HFFc6 (cell line): Measurements from ENCODE around the gene MEG3. TPM values are rescaled to one million over a fixed set of nuclear protein-coding genes. Genes with fewer than 3 reads are reported as not detected.

Experiments
- DNase-seq: peaks from one replicate; pipeline ENCODE4 v3.0.0-alpha.2; 2018
- H3K27ac Mint-ChIP-seq: 2 replicates; pipeline ENCODE4 v1.8.0; 2020; ENCODE audit warnings: mild to moderate bottlenecking, mixed read lengths
- H3K27me3 Mint-ChIP-seq: 2 replicates; pipeline ENCODE4 v1.8.0; 2021; ENCODE audit warnings: mild to moderate bottlenecking, moderate library complexity, mixed read lengths; ENCODE audit not compliant: insufficient read depth
- H3K36me3 Mint-ChIP-seq: 2 replicates; pipeline ENCODE4 v1.8.0; 2021; ENCODE audit warnings: low read depth, mixed read lengths
- H3K4me1 Mint-ChIP-seq: 2 replicates; pipeline ENCODE4 v1.8.0; 2020; ENCODE audit warnings: low read depth, mixed read lengths
- H3K4me3 Mint-ChIP-seq: 2 replicates; pipeline ENCODE4 v1.8.0; 2020; ENCODE audit warnings: mild to moderate bottlenecking, moderate library complexity, mixed read lengths
- H3K9me3 Mint-ChIP-seq: 2 replicates; pipeline ENCODE4 v1.8.0; 2020; ENCODE audit warnings: mild to moderate bottlenecking, mixed read lengths
- CTCF ChIP-seq: fragments of 200-600 bp; sonication (generic); IDR thresholded peaks from 2 replicates; pipeline ENCODE4 v1.5.0; 2021; ENCODE audit warnings: antibody characterized with exemption, mild to moderate bottlenecking
- total RNA-seq, 6 experiments: library from RNA; stranded (reverse); fragmentation: NEBNext Ultra II Directional; extraction: Animal tissue kit (Norgen Biotek cat#: 25700); gene quantifications; 2 replicates in 1 of 6; 3 replicates in 5 of 6; pipeline ENCODE4 v1.2.3, GENCODE V29; 2021

MEG3 gene
- total RNA-seq, 6 experiments from 2014 or later, result 151 to 262 (median 250) TPM

GRCh38 chr14:100782516-100783320 is 43.2 kb upstream of the MEG3 start:
- Mint-ChIP-seq H3K4me1 (no peaks in the 10 kb centered on the region), H3K36me3 (no peaks in the 10 kb centered on the region), H3K4me3 (no peak overlapping the region), H3K27me3 (peaks cover 49% of the 10 kb centered on the region), H3K27ac (no peak overlapping the region), H3K9me3 (no peaks in the 10 kb centered on the region)
- DNase-seq, result no peak
- no peak for TF ChIP-seq CTCF

- peaks cover 52% of the 10 kb centered on the region for H3K27me3 Mint-ChIP-seq
- no peak overlapping the region for H3K4me3 Mint-ChIP-seq
- no peaks in the 10 kb centered on the region for H3K9me3 Mint-ChIP-seq
- no peak overlapping the region for H3K27ac Mint-ChIP-seq
- H3K4me1 Mint-ChIP-seq, result no peaks in the 10 kb centered on the region
- DNase-seq, result no peak
- no peaks in the 10 kb centered on the region for H3K36me3 Mint-ChIP-seq
- TF ChIP-seq CTCF, result no peak
These were observed 42.1 kb upstream of the MEG3 start for GRCh38 chr14:100783630-100784370.

GRCh38 chr14:100784523-100785337 is 41.2 kb upstream of the MEG3 start:
- DNase-seq, result no peak
- Mint-ChIP-seq H3K4me3 (no peak overlapping the region), H3K36me3 (no peaks in the 10 kb centered on the region), H3K27ac (no peak overlapping the region), H3K4me1 (no peaks in the 10 kb centered on the region), H3K27me3 (peaks cover 49% of the 10 kb centered on the region), H3K9me3 (no peaks in the 10 kb centered on the region)
- no peak for TF ChIP-seq CTCF

- H3K4me1 Mint-ChIP-seq, result no peaks in the 10 kb centered on the region
- H3K36me3 Mint-ChIP-seq, result no peaks in the 10 kb centered on the region
- no peaks in the 10 kb centered on the region for H3K9me3 Mint-ChIP-seq
- no peak for TF ChIP-seq CTCF
- DNase-seq, result no peak
- no peak overlapping the region for H3K27ac Mint-ChIP-seq
- H3K27me3 Mint-ChIP-seq, result peaks cover 45% of the 10 kb centered on the region
- no peak overlapping the region for H3K4me3 Mint-ChIP-seq
These were observed 40.6 kb upstream of the MEG3 start for GRCh38 chr14:100785338-100785615.

- TF ChIP-seq CTCF, result no peak
- DNase-seq, result no peak
- Mint-ChIP-seq H3K27me3 (peaks cover 43% of the 10 kb centered on the region), H3K27ac (no peak overlapping the region), H3K9me3 (no peaks in the 10 kb centered on the region), H3K4me1 (no peaks in the 10 kb centered on the region; the same call in 1 of the 2 replicates), H3K4me3 (no peak overlapping the region), H3K36me3 (no peaks in the 10 kb centered on the region)
These were observed 40.3 kb upstream of the MEG3 start for GRCh38 chr14:100785626-100786025.
